Nephron progenitor cell (in vitro differentiated cells): ENCODE measurements around the gene LYSET.

Source experiments
- DNase-seq: peaks from one replicate; pipeline ENCODE4 v3.0.0; 2021
- H3K27ac Mint-ChIP-seq: 2 replicates; pipeline ENCODE4 v1.8.0; 2021; ENCODE audit warnings: mild to moderate bottlenecking, moderate library complexity, mixed read lengths
- H3K27me3 Mint-ChIP-seq: 2 replicates; pipeline ENCODE4 v1.8.0; 2021; ENCODE audit warnings: mild to moderate bottlenecking, low read depth, mixed read lengths; ENCODE audit not compliant: poor library complexity
- H3K36me3 Mint-ChIP-seq: 2 replicates; pipeline ENCODE4 v1.8.0; 2021; ENCODE audit warnings: low read depth, mixed read lengths
- H3K4me1 Mint-ChIP-seq: 2 replicates; pipeline ENCODE4 v1.8.0; 2021; ENCODE audit warnings: mixed read lengths
- H3K4me3 Mint-ChIP-seq: 2 replicates; pipeline ENCODE4 v1.8.0; 2021; ENCODE audit warnings: mild to moderate bottlenecking, moderate library complexity, mixed read lengths
- H3K9me3 Mint-ChIP-seq: 2 replicates; pipeline ENCODE4 v1.8.0; 2021; ENCODE audit warnings: mild to moderate bottlenecking, moderate library complexity, mixed read lengths
- CTCF ChIP-seq: fragments of 200-600 bp; sonication (generic); IDR thresholded peaks from 2 replicates; pipeline ENCODE4 v1.5.0; 2021; ENCODE audit warnings: antibody characterized with exemption

Gene LYSET

GRCh38 chr14:93206793-93207467 lies 21.8 kb downstream of the LYSET start, which contains the start of the genes GON7 and UBR7:
GON7 (minus strand) TSS chr14:93207065; CDS start chr14:93207037, 28 bp downstream.
UBR7 (plus strand) TSS chr14:93207256; CDS start chr14:93207292, 36 bp downstream.
- peak within 1 kb of the TSS; percentile 87 for H3K4me3 Mint-ChIP-seq
- no peaks in the 10 kb centered on the region for H3K9me3 Mint-ChIP-seq
- H3K4me1 Mint-ChIP-seq: peaks cover 34% of the 10 kb centered on the region
- peaks cover 4% of the 10 kb centered on the region for H3K27me3 Mint-ChIP-seq
- peak within 1 kb of the TSS; percentile 99 for H3K27ac Mint-ChIP-seq
- peaks cover 21% of the 10 kb centered on the region for H3K36me3 Mint-ChIP-seq
- peak; percentile 94 for DNase-seq
- no peak for TF ChIP-seq CTCF

GRCh38 chr14:93207468-93208308 lies 22.6 kb downstream of the LYSET start:
- Mint-ChIP-seq H3K4me1 (peaks cover 34% of the 10 kb centered on the region), H3K27me3 (peaks cover 4% of the 10 kb centered on the region), H3K27ac (peak overlapping the region; percentile 90), H3K9me3 (no peaks in the 10 kb centered on the region), H3K4me3 (peak overlapping the region; percentile 87), H3K36me3 (peaks cover 23% of the 10 kb centered on the region)
- TF ChIP-seq CTCF: no peak
- DNase-seq: peak; percentile 62

- peaks cover 19% of the 10 kb centered on the region for H3K36me3 Mint-ChIP-seq
- H3K27me3 Mint-ChIP-seq: no peaks in the 10 kb centered on the region
- H3K4me1 Mint-ChIP-seq: peaks cover 19% of the 10 kb centered on the region
- no peak for DNase-seq
- H3K27ac Mint-ChIP-seq: no peak overlapping the region
- no peak for TF ChIP-seq CTCF
- no peak overlapping the region for H3K4me3 Mint-ChIP-seq
- no peaks in the 10 kb centered on the region for H3K9me3 Mint-ChIP-seq
Measured at GRCh38 chr14:93212432-93212831, 27.3 kb downstream of the LYSET start.

GRCh38 chr14:93214598-93214997 lies 29.5 kb downstream of the LYSET start:
- H3K27me3 Mint-ChIP-seq: no peaks in the 10 kb centered on the region

GRCh38 chr14:93219103-93219726 lies 34.1 kb downstream of the LYSET start:
- no peaks in the 10 kb centered on the region for H3K9me3 Mint-ChIP-seq
- H3K27me3 Mint-ChIP-seq: no peaks in the 10 kb centered on the region
- TF ChIP-seq CTCF: peak; percentile 54
- no peaks in the 10 kb centered on the region for H3K4me1 Mint-ChIP-seq
- no peak overlapping the region for H3K27ac Mint-ChIP-seq
- H3K4me3 Mint-ChIP-seq: no peak overlapping the region
- DNase-seq: peak; percentile 27
- H3K36me3 Mint-ChIP-seq: peaks cover 46% of the 10 kb centered on the region

More at GRCh38 chr14:93214598-93214997, 29.5 kb downstream of the LYSET start:
- Mint-ChIP-seq H3K4me1 (no peaks in the 10 kb centered on the region), H3K4me3 (no peak overlapping the region), H3K36me3 (peaks cover 28% of the 10 kb centered on the region), H3K27ac (no peak overlapping the region), H3K9me3 (no peaks in the 10 kb centered on the region)
- TF ChIP-seq CTCF: no peak
- no peak for DNase-seq
